HL-60 (cell line): ENCODE data around the gene MAP7D1.

Experiments
- CTCF ChIP-seq: IDR thresholded peaks from one replicate; pipeline ENCODE4 v1.5.1; 2011; ENCODE audit warnings: low read length, control low read depth, inconsistent platforms; ENCODE audit not compliant: insufficient read depth
- GABPA ChIP-seq: IDR thresholded peaks from 2 replicates; pipeline ENCODE4 v1.6.1; 2012; ENCODE audit warnings: low read depth
- POLR2AphosphoS5 ChIP-seq: IDR thresholded peaks from 2 replicates; pipeline ENCODE4 v1.6.1; 2012; ENCODE audit warnings: low read depth
- REST ChIP-seq: IDR thresholded peaks from 2 replicates; pipeline ENCODE4 v1.6.1; 2012; ENCODE audit warnings: low read depth; ENCODE audit not compliant: insufficient replicate concordance

GRCh38 chr1:36161641-36162531 is 5.9 kb downstream of the MAP7D1 start:
- TF ChIP-seq CTCF (no peak), REST (no peak), POLR2AphosphoS5 (peak; percentile 88), GABPA (peak; percentile 27; the same call in 1 of the 2 replicates)
